LNCaP clone FGC (cell line): ENCODE data around the gene SETSIP.
A peak's percentile ranks its signal among the peaks of the same experiment; 100 is the strongest.
"Not testable (repeated sequence)": the region's sequence is repeated elsewhere in the genome, so short reads cannot be mapped to it uniquely, and the experiment has no call there.

ENCODE experiments used
- DNase-seq: peaks from one replicate; pipeline ENCODE4 v3.0.0-alpha.2; 2011; ENCODE audit warnings: low read depth
- H3K4me3 ChIP-seq: 2 replicates; pipeline ENCODE4 v1.5.1; 2011; ENCODE audit warnings: mild to moderate bottlenecking, low read depth, low read length, control low read depth
- CTCF ChIP-seq: IDR thresholded peaks from 2 replicates; pipeline ENCODE4 v1.5.1; 2012; ENCODE audit warnings: mild to moderate bottlenecking; ENCODE audit not compliant: control insufficient read depth, insufficient read depth; ENCODE audit errors: extremely low read depth

The SETSIP gene

GRCh38 chr1:92081031-92081430, 5.8 kb upstream of the SETSIP start:
- DNase-seq: no peak
- TF ChIP-seq CTCF: no peak
- peak overlapping the region; percentile 89 for H3K4me3 ChIP-seq

GRCh38 chr1:92080128-92080985, 5.1 kb upstream of the SETSIP start, which contains the start of gene BTBD8:
BTBD8 (plus strand) TSS chr1:92080345; CDS start chr1:92080572, 227 bp downstream.
- peak within 1 kb of the TSS; percentile 89 for H3K4me3 ChIP-seq
- TF ChIP-seq CTCF: no peak
- DNase-seq: peak; percentile 73

- TF ChIP-seq CTCF: no peak
- H3K4me3 ChIP-seq: peak overlapping the region; percentile 89
- no peak for DNase-seq
Measured at GRCh38 chr1:92079441-92079840, 4.2 kb upstream of the SETSIP start.

- H3K4me3 ChIP-seq, DNase-seq: not testable (repeated sequence)
Measured at GRCh38 chr1:92078077-92078476, 2.9 kb upstream of the SETSIP start.

GRCh38 chr1:92076363-92076762, 1.2 kb upstream of the SETSIP start:
- no peak overlapping the region for H3K4me3 ChIP-seq
- no peak for TF ChIP-seq CTCF
- no peak for DNase-seq

- H3K4me3 ChIP-seq, DNase-seq: not testable (repeated sequence)
Measured at GRCh38 chr1:92074446-92074845, 765 bp downstream of the SETSIP start.

GRCh38 chr1:92070892-92071291, 4.3 kb downstream of the SETSIP start:
- TF ChIP-seq CTCF: no peak
- no peak overlapping the region for H3K4me3 ChIP-seq
- no peak for DNase-seq

GRCh38 chr1:92066321-92066720, 8.9 kb downstream of the SETSIP start:
- DNase-seq: peak; percentile 56
- H3K4me3 ChIP-seq: no peak overlapping the region
- no peak for TF ChIP-seq CTCF
